DND-41 (cell line): Measurements from ENCODE around the gene KLRK1.

ENCODE experiments used
- EZH2 ChIP-seq: IDR thresholded peaks from 3 replicates; pipeline ENCODE4 v1.6.1; 2012; ENCODE audit warnings: borderline replicate concordance, low read depth, mild to moderate bottlenecking, moderate library complexity, low read length, inconsistent platforms; ENCODE audit not compliant: severe bottlenecking
- TF ChIP-seq, protein P1 (sequence below): IDR thresholded peaks from 2 replicates; pipeline ENCODE4 v1.5.1; 2012; ENCODE audit warnings: borderline replicate concordance, low read length, moderate library complexity, mild to moderate bottlenecking; ENCODE audit not compliant: poor library complexity, severe bottlenecking; ENCODE audit errors: extremely low read depth

DNA sequence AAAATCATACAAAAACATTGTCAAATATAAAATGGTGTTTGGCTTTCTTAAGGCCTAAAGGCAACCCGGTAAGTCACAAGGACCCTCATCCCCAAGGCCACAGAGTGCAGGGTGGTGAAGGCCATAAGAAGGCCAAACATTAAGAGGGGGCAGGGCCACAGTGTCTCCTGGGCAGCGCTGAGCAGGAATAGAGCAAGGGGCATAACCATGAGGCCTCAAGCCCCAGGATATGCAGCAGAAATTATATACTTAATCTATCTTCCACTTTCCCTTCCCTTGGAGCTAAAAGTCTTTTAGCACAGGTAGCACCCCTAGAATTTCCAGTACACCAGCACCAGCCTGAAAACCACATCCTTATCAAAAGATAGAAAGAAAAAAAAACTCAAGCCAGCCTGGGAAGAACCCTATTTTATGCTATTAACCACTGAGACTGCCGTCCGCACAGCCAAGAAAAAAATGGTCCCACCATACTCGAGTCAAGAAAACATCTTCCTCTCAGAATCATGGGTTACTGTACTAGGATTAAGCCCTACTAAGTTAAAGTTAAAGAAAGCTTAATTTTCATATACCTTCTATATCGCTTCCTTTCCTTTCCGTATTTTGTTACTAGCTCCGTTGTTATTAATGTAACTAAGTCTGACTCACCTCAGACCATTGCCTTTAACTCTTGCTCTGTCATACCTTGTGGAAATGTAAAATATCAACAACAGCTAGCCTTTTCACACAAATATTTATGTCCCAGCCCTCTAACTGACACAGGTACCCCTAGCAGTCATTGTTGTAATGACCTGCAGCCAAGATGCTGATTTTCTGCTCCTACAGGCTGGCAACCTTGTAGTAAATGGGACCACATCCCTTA is 20.1 kb downstream of the KLRK1 start:
- TF ChIP-seq, protein P1, sequence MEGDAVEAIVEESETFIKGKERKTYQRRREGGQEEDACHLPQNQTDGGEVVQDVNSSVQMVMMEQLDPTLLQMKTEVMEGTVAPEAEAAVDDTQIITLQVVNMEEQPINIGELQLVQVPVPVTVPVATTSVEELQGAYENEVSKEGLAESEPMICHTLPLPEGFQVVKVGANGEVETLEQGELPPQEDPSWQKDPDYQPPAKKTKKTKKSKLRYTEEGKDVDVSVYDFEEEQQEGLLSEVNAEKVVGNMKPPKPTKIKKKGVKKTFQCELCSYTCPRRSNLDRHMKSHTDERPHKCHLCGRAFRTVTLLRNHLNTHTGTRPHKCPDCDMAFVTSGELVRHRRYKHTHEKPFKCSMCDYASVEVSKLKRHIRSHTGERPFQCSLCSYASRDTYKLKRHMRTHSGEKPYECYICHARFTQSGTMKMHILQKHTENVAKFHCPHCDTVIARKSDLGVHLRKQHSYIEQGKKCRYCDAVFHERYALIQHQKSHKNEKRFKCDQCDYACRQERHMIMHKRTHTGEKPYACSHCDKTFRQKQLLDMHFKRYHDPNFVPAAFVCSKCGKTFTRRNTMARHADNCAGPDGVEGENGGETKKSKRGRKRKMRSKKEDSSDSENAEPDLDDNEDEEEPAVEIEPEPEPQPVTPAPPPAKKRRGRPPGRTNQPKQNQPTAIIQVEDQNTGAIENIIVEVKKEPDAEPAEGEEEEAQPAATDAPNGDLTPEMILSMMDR: no peak
- TF ChIP-seq EZH2: no peak
